CD4-positive, alpha-beta T cell treated with Interleukin-1 beta for 1 hour (primary cell): ENCODE data around the gene CECR2.
"Not testable (repeated sequence)": the region's sequence is repeated elsewhere in the genome, so short reads cannot be mapped to it uniquely, and the experiment has no call there.

Experiments
- DNase-seq, 2 donors: peaks; one replicate each; pipeline ENCODE4 v3.0.0-alpha.2; 2020 to 2022

Gene CECR2

GRCh38 chr22:17521971-17522370 is 152.7 kb downstream of the CECR2 start:
- DNase-seq: not testable (repeated sequence)

- DNase-seq: no peak
Measured at GRCh38 chr22:17523925-17524324, 154.7 kb downstream of the CECR2 start.

- DNase-seq: no peak
Measured at GRCh38 chr22:17536269-17536668, 167.0 kb downstream of the CECR2 start.

GRCh38 chr22:17537155-17537554 is 167.9 kb downstream of the CECR2 start:
- DNase-seq: no peak

- DNase-seq: no peak
Measured at GRCh38 chr22:17540481-17540880, 171.2 kb downstream of the CECR2 start.

GRCh38 chr22:17541476-17541875 is 172.2 kb downstream of the CECR2 start:
- no peak for DNase-seq

GRCh38 chr22:17542452-17542851 is 173.2 kb downstream of the CECR2 start:
- DNase-seq: no peak

GRCh38 chr22:17548010-17548755 is 178.9 kb downstream of the CECR2 start:
- no peak for DNase-seq

- DNase-seq: no peak
Measured at GRCh38 chr22:17548756-17549035, 179.4 kb downstream of the CECR2 start.

GRCh38 chr22:17549183-17549582 is 179.9 kb downstream of the CECR2 start:
- no peak for DNase-seq

- DNase-seq: no peak
Measured at GRCh38 chr22:17549655-17550054, 180.4 kb downstream of the CECR2 start.

- DNase-seq: no peak
Measured at GRCh38 chr22:17552737-17553136, 183.5 kb downstream of the CECR2 start.

- no peak for DNase-seq
Measured at GRCh38 chr22:17554814-17555213, 185.6 kb downstream of the CECR2 start.

GRCh38 chr22:17559188-17559587 is 189.9 kb downstream of the CECR2 start:
- no peak for DNase-seq

- DNase-seq: no peak
Measured at GRCh38 chr22:17562906-17563870, 193.9 kb downstream of the CECR2 start, which contains the start of gene SLC25A18. Gene SLC25A18, plus strand, starts transcription at chr22:17563498. Its CDS starts 16,447 bp downstream, at chr22:17579945.

GRCh38 chr22:17563936-17564391 is 194.7 kb downstream of the CECR2 start:
- DNase-seq: no peak

GRCh38 chr22:17566016-17566687 is 196.9 kb downstream of the CECR2 start:
- not testable (repeated sequence) for DNase-seq

- DNase-seq: no peak
Measured at GRCh38 chr22:17566776-17567175, 197.5 kb downstream of the CECR2 start.

- DNase-seq: no peak
Measured at GRCh38 chr22:17569971-17570511, 200.8 kb downstream of the CECR2 start.

GRCh38 chr22:17570851-17571631 is 201.8 kb downstream of the CECR2 start:
- no peak for DNase-seq

GRCh38 chr22:17575151-17575550 is 205.9 kb downstream of the CECR2 start:
- DNase-seq: no peak

GRCh38 chr22:17575681-17576080 is 206.4 kb downstream of the CECR2 start:
- DNase-seq: no peak
